Spleen (tissue), 3 donors: ENCODE data around the gene FCRL6.

ENCODE experiments used
- POLR2A ChIP-seq, 3 donors: fragments of 450-650 bp; IDR thresholded peaks; one replicate each; pipeline ENCODE4 v1.5.1; 2017; ENCODE audit warnings: antibody characterized with exemption in 3 of 3, mild to moderate bottlenecking in 1 of 3
- POLR2AphosphoS5 ChIP-seq, 3 donors: sonication (generic); formaldehyde crosslinking; IDR thresholded peaks; one replicate each; pipeline ENCODE4 v1.5.1; 2017; ENCODE audit warnings: antibody characterized with exemption in 3 of 3

- TF ChIP-seq POLR2AphosphoS5 (IDR thresholded peaks at IDR 0.05): peak in 1 of 3 donors; percentile 33
- TF ChIP-seq POLR2A (IDR thresholded peaks at IDR 0.05): no peak
These were observed 1.8 kb upstream of the FCRL6 start for GRCh38 chr1:159800177-159800930.
